K562 (cell line): ENCODE data around the gene B4GALNT2. TPM values are rescaled to one million over a fixed set of nuclear protein-coding genes. Genes with fewer than 3 reads are reported as not detected.

Experiments used
- CBFA2T2 ChIP-seq: fragments of 450-650 bp; conservative IDR thresholded peaks from 2 replicates; pipeline ENCODE4 v1.6.1; 2017; ENCODE audit warnings: mild to moderate bottlenecking
- CLOCK ChIP-seq: fragments of 250-450 bp; sonication (Bioruptor Pico); IDR thresholded peaks from 2 replicates; pipeline ENCODE4 v1.4.0; 2020; ENCODE audit warnings: mild to moderate bottlenecking, moderate library complexity, borderline replicate concordance
- CTCF ChIP-seq, 3 experiments: IDR thresholded peaks in 2 of 3; conservative IDR thresholded peaks in 1 of 3; 2 replicates each; pipeline ENCODE4 v1.5.1; 2011 to 2012; ENCODE audit warnings: low read length in 3 of 3, mild to moderate bottlenecking in 3 of 3, control low read depth in 2 of 3, improper control_type of control experiment in 1 of 3, inconsistent platforms in 1 of 3, low read depth in 1 of 3, mixed read lengths in 1 of 3, moderate library complexity in 1 of 3; ENCODE audit not compliant: insufficient read depth in 2 of 3
- GATAD2B ChIP-seq: fragments of 450-650 bp; IDR thresholded peaks from 2 replicates; pipeline ENCODE4 v1.6.1; 2017; ENCODE audit warnings: mild to moderate bottlenecking, borderline replicate concordance
- KHSRP ChIP-seq: fragments of 450-650 bp; IDR thresholded peaks from 2 replicates; pipeline ENCODE4 v1.6.1; 2017
- NR2F6 ChIP-seq: fragments of 450-650 bp; formaldehyde crosslinking; IDR thresholded peaks from 2 replicates; pipeline ENCODE4 v1.4.0; 2020; ENCODE audit warnings: mild to moderate bottlenecking
- RBM15 ChIP-seq: fragments of 200-400 bp; formaldehyde crosslinking; IDR thresholded peaks from 2 replicates; pipeline ENCODE4 v1.6.1; 2018; ENCODE audit warnings: mild to moderate bottlenecking, low read length, moderate library complexity; ENCODE audit not compliant: insufficient read depth
- RBM39 ChIP-seq: fragments of 200-400 bp; formaldehyde crosslinking; optimal IDR thresholded peaks from 2 replicates; pipeline ENCODE3; 2018; ENCODE audit warnings: low read depth, low read length
- REST ChIP-seq, 2 experiments: fragments of 450-650 bp; formaldehyde crosslinking in 1 of 2; IDR thresholded peaks; 2 replicates each; pipeline versions ENCODE4 v1.4.0 to v1.6.1; 2014 to 2020; ENCODE audit warnings: mild to moderate bottlenecking in 2 of 2, borderline replicate concordance in 1 of 2, low read depth in 1 of 2
- RUNX1 ChIP-seq: sonication (generic); IDR thresholded peaks from 2 replicates; pipeline ENCODE4 v1.6.1; 2016; ENCODE audit warnings: antibody characterized with exemption, low read depth
- SRF ChIP-seq, 2 experiments: fragments of 250-450, 450-650 bp in 1 of 2; sonication (Bioruptor Pico) in 1 of 2; sonication (generic) in 1 of 2; formaldehyde crosslinking; IDR thresholded peaks; 2 replicates each; pipeline versions ENCODE4 v1.5.0 to v1.5.1; 2020 to 2022; ENCODE audit warnings: mild to moderate bottlenecking in 1 of 2, missing genetic modification reagents in 1 of 2
- TFAP4 ChIP-seq: sonication (generic); formaldehyde crosslinking; IDR thresholded peaks from 2 replicates; pipeline ENCODE4 v1.8.0; 2022; ENCODE audit warnings: missing genetic modification reagents, mild to moderate bottlenecking, moderate library complexity, borderline replicate concordance
- ZNF384 ChIP-seq: IDR thresholded peaks from 2 replicates; pipeline ENCODE4 v1.6.1; 2012; ENCODE audit warnings: low read depth, low read length, improper control_type of control experiment
- ZNF583 ChIP-seq: fragments of 250-450 bp; sonication (Bioruptor Pico); IDR thresholded peaks from 2 replicates; pipeline ENCODE4 v1.4.0; 2020
- ZNF589 ChIP-seq: fragments of 200-800 bp; sonication (Bioruptor generic); IDR thresholded peaks from 2 replicates; pipeline ENCODE4 v1.6.1; 2016; ENCODE audit warnings: low read depth, missing genetic modification characterization, missing compliant biosample characterization
- polyA plus RNA-seq, 8 experiments: library from polyadenylated mRNA; depleted of rRNA in 4 of 8; stranded (reverse) in 5 of 8; unstranded in 3 of 8; fragments of >200 nt; fragmentation: Nextera tagmentation in 2 of 8; fragmentation: Illumina TruSeq in 1 of 8; extraction: Ambion mirVana in 2 of 8; extraction: Trizol in 1 of 8; gene quantifications; 2 replicates each; pipeline versions ENCODE4 v1.2.1 to v1.2.3, GENCODE V29; 2011 to 2014; ENCODE audit warnings: inconsistent platforms in 1 of 8, missing spikeins in 1 of 8
- total RNA-seq, 7 experiments: library from RNA; depleted of rRNA in 6 of 7; stranded (reverse); fragments of >200 nt in 6 of 7; fragmentation: Illumina TruSeq in 2 of 7; extraction: Trizol in 2 of 7; gene quantifications; 2 replicates each; pipeline versions ENCODE4 v1.2.1 to v1.2.3, GENCODE V29; 2011 to 2021; ENCODE audit warnings: low replicate concordance in 1 of 7

B4GALNT2 gene
- total and polyA plus RNA-seq, 9 of the 15 experiments (the other 6 are each of a cell fraction or from before 2014, with no cell fraction given) = not detected

- TF ChIP-seq CLOCK (CRISPR knock-in tag) (no peak), CTCF (IDR thresholded peaks at IDR 0.05 in 2 of 3, conservative IDR thresholded peaks at IDR 0.05 in 1 of 3; ENCODE audit: insufficient read depth in 2 of 3, low read depth in 1 of 3, low read length in 3 of 3) (no peak), ZNF583 (CRISPR knock-in tag) (no peak), TFAP4 (CRISPR knock-in tag) (no peak), ZNF589 (no peak), NR2F6 (CRISPR knock-in tag) (no peak), RUNX1 (no peak), CBFA2T2 (no peak; the same call in 1 of the 2 replicates), REST (IDR thresholded peaks at IDR 0.05; ENCODE audit: borderline replicate concordance) (no peak), REST (CRISPR knock-in tag; IDR thresholded peaks at IDR 0.05; ENCODE audit: low read depth) (no peak), RBM15 (no peak), KHSRP (no peak), ZNF384 (no peak), GATAD2B (0 out of 2 replicates have a peak, but pooled peaks have one; percentile 63), SRF (CRISPR knock-in tag; IDR thresholded peaks at IDR 0.05) (no peak), RBM39 (peak; percentile 72)
Measured at GRCh38 chr17:49191409-49191916, 58.9 kb downstream of the B4GALNT2 start (continued).
